GM10248 (cell line): Measurements from ENCODE around the gene HSPG2.

Source experiments
- CTCF ChIA-PET: fragments of 300-600 bp; sonication (Branson Sonifier 250); formaldehyde crosslinking; extraction: SDS; loops from one replicate; lab custom pipeline; 2021; ENCODE audit warnings: antibody characterized with exemption; lab: Yijun Ruan, JAX
- POLR2A ChIA-PET: fragments of 350-650 bp; sonication (Branson Sonifier 250); formaldehyde crosslinking; extraction: SDS; loops from one replicate; lab custom pipeline; 2020; ENCODE audit warnings: antibody characterized with exemption; lab: Yijun Ruan, JAX
- DNase-seq: peaks from one replicate; pipeline ENCODE4 v3.0.0; 2012; ENCODE audit errors: extremely low spot score
- CTCF ChIP-seq: IDR thresholded peaks from 2 replicates; pipeline ENCODE4 v1.5.1; 2012; ENCODE audit warnings: mild to moderate bottlenecking, low read depth; ENCODE audit errors: extremely low read depth, missing control alignments, control extremely low read depth

The HSPG2 gene

GRCh38 chr1:21872445-21873079 lies 64.5 kb downstream of the HSPG2 start:
- DNase-seq, result no peak
- ChIA-PET POLR2A (no interaction called here), CTCF (interaction anchor here (1.1 kb wide), 1 partner anchor 9 kb away, joined by 3 read pairs; no protein-coding TSS in a partner anchor)
- TF ChIP-seq CTCF, result no peak

GRCh38 chr1:21871943-21872342 lies 65.2 kb downstream of the HSPG2 start:
- no peak for TF ChIP-seq CTCF
- POLR2A ChIA-PET, result no interaction called here
- DNase-seq, result no peak
- CTCF ChIA-PET, result interaction anchor here (1.2 kb wide), 1 partner anchor 10 kb away, joined by 4 read pairs; no protein-coding TSS in a partner anchor

GRCh38 chr1:21870611-21871010 lies 66.5 kb downstream of the HSPG2 start:
- no peak for DNase-seq
- no peak for TF ChIP-seq CTCF
- CTCF ChIA-PET, result no interaction called here
- POLR2A ChIA-PET, result no interaction called here

- POLR2A ChIA-PET, result no interaction called here
Measured at GRCh38 chr1:21869620-21870121, 67.4 kb downstream of the HSPG2 start.

GRCh38 chr1:21868941-21869454 lies 68.1 kb downstream of the HSPG2 start:
- DNase-seq, result no peak
- POLR2A ChIA-PET, result no interaction called here
- CTCF ChIA-PET, result interaction anchor here (1.6 kb wide), 1 partner anchor 13 kb away, joined by 3 read pairs; no protein-coding TSS in a partner anchor
- TF ChIP-seq CTCF, result no peak

More at GRCh38 chr1:21869620-21870121, 67.4 kb downstream of the HSPG2 start:
- TF ChIP-seq CTCF, result no peak
- CTCF ChIA-PET, result interaction anchor here (1.6 kb wide), 1 partner anchor 12 kb away, joined by 3 read pairs; no protein-coding TSS in a partner anchor
- no peak for DNase-seq

GRCh38 chr1:21868482-21868881 lies 68.6 kb downstream of the HSPG2 start:
- TF ChIP-seq CTCF, result no peak
- ChIA-PET POLR2A (no interaction called here), CTCF (no interaction called here)
- no peak for DNase-seq
